Loucy (cell line): ENCODE measurements around the gene SPEG.

Source experiments
- H2AFZ ChIP-seq: fragments of 200-600 bp; sonication (generic); 2 replicates; pipeline ENCODE4 v1.6.0; 2016; ENCODE audit warnings: antibody characterized with exemption, mild to moderate bottlenecking, low read length, moderate library complexity
- H3F3A ChIP-seq: fragments of 200-600 bp; 2 replicates; pipeline ENCODE4 v1.6.0; 2016; ENCODE audit warnings: antibody characterized with exemption, low read depth, mild to moderate bottlenecking
- H3K27me3 ChIP-seq: fragments of 200-600 bp; sonication (generic); 2 replicates; pipeline ENCODE4 v1.6.1; 2014; ENCODE audit warnings: low read length, mild to moderate bottlenecking; ENCODE audit not compliant: insufficient read depth, poor library complexity, severe bottlenecking
- H3K36me3 ChIP-seq: fragments of 200-600 bp; sonication (generic); 2 replicates; pipeline ENCODE4 v1.6.1; 2016; ENCODE audit warnings: low read length; ENCODE audit not compliant: insufficient read depth
- H3K4me1 ChIP-seq: fragments of 200-600 bp; sonication (generic); 2 replicates; pipeline ENCODE4 v1.5.1; 2014; ENCODE audit warnings: low read length, mild to moderate bottlenecking; ENCODE audit not compliant: insufficient read depth, poor library complexity, severe bottlenecking
- H3K4me2 ChIP-seq: fragments of 200-600 bp; sonication (generic); 2 replicates; pipeline ENCODE4 v1.6.0; 2014; ENCODE audit warnings: antibody characterized with exemption, low read length, low read depth, mild to moderate bottlenecking; ENCODE audit not compliant: poor library complexity, severe bottlenecking
- H3K4me3 ChIP-seq: fragments of 200-600 bp; sonication (generic); 2 replicates; pipeline ENCODE4 v1.5.1; 2014; ENCODE audit warnings: low read length, mild to moderate bottlenecking, mixed read lengths; ENCODE audit not compliant: poor library complexity, severe bottlenecking
- H3K79me2 ChIP-seq: fragments of 200-600 bp; sonication (generic); 2 replicates; pipeline ENCODE4 v1.6.1; 2014; ENCODE audit warnings: low read length; ENCODE audit not compliant: insufficient read depth
- H3K9ac ChIP-seq: fragments of 200-600 bp; sonication (generic); 2 replicates; pipeline ENCODE4 v1.6.0; 2014; ENCODE audit warnings: mild to moderate bottlenecking, low read depth, low read length, moderate library complexity; ENCODE audit not compliant: poor library complexity, severe bottlenecking
- H3K9me2 ChIP-seq: fragments of 200-600 bp; sonication (generic); replicated peaks from 2 replicates; pipeline ENCODE4 v1.6.1; 2016; ENCODE audit warnings: low read depth, low read length, mixed read lengths
- H3K9me3 ChIP-seq: fragments of 200-600 bp; sonication (generic); 2 replicates; pipeline ENCODE4 v1.6.1; 2014; ENCODE audit warnings: mild to moderate bottlenecking, antibody characterized with exemption, low read length, low read depth; ENCODE audit not compliant: insufficient read depth
- H4K20me1 ChIP-seq: fragments of 200-600 bp; sonication (generic); 2 replicates; pipeline ENCODE4 v1.6.0; 2014; ENCODE audit warnings: antibody characterized with exemption, low read length, mild to moderate bottlenecking; ENCODE audit not compliant: insufficient read depth, poor library complexity, severe bottlenecking
- CTCF ChIP-seq: fragments of 200-600 bp; sonication (generic); conservative IDR thresholded peaks from 2 replicates; pipeline ENCODE4 v1.5.1; 2014; ENCODE audit warnings: mild to moderate bottlenecking, antibody characterized with exemption, low read length
- EZH2phosphoT487 ChIP-seq: fragments of 200-600 bp; IDR thresholded peaks from 2 replicates; pipeline ENCODE4 v1.6.1; 2018; ENCODE audit warnings: antibody characterized with exemption, mild to moderate bottlenecking, moderate library complexity, borderline replicate concordance

Gene SPEG

DNA sequence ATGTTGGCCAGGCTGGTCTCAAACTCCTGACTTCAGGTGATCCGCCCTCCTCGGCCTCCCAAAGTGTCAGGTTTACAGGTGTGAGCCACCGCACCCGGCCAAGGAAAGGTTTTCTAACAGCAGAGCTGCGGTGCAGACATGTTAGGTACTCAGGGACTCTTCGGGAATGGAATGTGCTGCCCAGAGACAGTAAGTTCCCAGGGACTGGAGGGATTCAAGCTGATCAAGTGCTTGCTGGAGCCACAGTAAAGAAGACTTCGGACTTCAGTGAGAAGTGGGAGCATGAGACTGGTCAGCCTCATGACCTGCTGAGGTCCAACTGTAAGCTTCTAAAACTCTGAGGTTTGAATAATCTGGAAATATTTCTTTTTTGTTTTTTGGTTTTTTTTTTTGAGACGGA lies 24.3 kb upstream of the SPEG start:
- TF ChIP-seq EZH2phosphoT487 (no peak), CTCF (no peak)
- Histone ChIP-seq H3K9me3 (no peaks in the 10 kb centered on the region), H2AFZ (no peak overlapping the region), H3K79me2 (no peaks in the 10 kb centered on the region), H3K9ac (no peak overlapping the region), H3K36me3 (no peaks in the 10 kb centered on the region), H4K20me1 (no peaks in the 10 kb centered on the region), H3K4me2 (no peak overlapping the region), H3K27me3 (no peaks in the 10 kb centered on the region), H3K9me2 (no peaks in the 10 kb centered on the region), H3K4me1 (no peaks in the 10 kb centered on the region), H3K4me3 (no peak overlapping the region), H3F3A (no peaks in the 10 kb centered on the region)

- TF ChIP-seq CTCF (no peak), EZH2phosphoT487 (no peak)
- no peaks in the 10 kb centered on the region for H3K4me1 ChIP-seq
- no peak overlapping the region for H3K4me2 ChIP-seq
- no peaks in the 10 kb centered on the region for H3K79me2 ChIP-seq
- H3K4me3 ChIP-seq: no peak overlapping the region
- H3K9me3 ChIP-seq: no peaks in the 10 kb centered on the region
- H3K9me2 ChIP-seq: no peaks in the 10 kb centered on the region
- H4K20me1 ChIP-seq: no peaks in the 10 kb centered on the region
- H3F3A ChIP-seq: no peaks in the 10 kb centered on the region
- no peaks in the 10 kb centered on the region for H3K36me3 ChIP-seq
- no peak overlapping the region for H2AFZ ChIP-seq
- H3K27me3 ChIP-seq: no peaks in the 10 kb centered on the region
- no peak overlapping the region for H3K9ac ChIP-seq
These were observed 19.8 kb upstream of the SPEG start for GRCh38 chr2:219414857-219415256.

DNA sequence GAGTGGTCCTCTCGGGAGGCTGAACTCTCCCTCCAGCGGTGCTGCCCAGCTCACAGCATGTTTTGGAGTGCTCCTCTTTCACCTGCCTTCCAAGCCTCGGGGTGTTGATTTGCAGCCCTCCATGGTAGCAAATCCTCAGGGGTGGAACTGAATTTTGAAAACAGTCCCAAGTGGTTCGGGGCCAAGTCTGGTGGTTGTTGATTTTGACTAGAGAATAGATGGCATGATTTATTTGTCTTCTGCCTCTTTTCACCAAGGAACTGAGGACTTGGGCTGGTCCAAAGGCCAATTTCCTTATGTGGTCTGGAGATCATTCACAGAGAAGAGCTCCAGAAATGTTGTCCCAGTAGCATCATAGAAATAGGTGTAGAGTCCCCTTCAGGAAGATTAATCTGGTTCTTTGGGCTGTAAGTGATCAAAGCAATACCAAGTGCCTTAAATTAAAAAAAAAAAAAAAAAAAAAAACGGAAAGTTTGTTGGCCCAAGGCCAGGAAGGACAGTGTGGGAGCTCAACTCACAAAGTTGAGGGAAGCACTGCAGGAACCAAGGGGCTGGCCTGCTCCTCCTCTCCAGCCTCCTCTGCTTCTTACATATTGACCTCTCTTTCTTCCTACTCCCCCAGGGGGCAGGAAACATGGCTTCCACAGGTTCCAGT lies 18.9 kb upstream of the SPEG start:
- Histone ChIP-seq H3K4me1 (no peaks in the 10 kb centered on the region), H3K36me3 (no peaks in the 10 kb centered on the region), H3K4me3 (no peak overlapping the region), H3K9ac (no peak overlapping the region), H4K20me1 (no peaks in the 10 kb centered on the region), H3K27me3 (no peaks in the 10 kb centered on the region), H2AFZ (no peak overlapping the region), H3K79me2 (no peaks in the 10 kb centered on the region), H3K9me2 (no peaks in the 10 kb centered on the region), H3K9me3 (no peaks in the 10 kb centered on the region), H3K4me2 (no peak overlapping the region), H3F3A (no peaks in the 10 kb centered on the region)
- TF ChIP-seq EZH2phosphoT487: no peak

DNA sequence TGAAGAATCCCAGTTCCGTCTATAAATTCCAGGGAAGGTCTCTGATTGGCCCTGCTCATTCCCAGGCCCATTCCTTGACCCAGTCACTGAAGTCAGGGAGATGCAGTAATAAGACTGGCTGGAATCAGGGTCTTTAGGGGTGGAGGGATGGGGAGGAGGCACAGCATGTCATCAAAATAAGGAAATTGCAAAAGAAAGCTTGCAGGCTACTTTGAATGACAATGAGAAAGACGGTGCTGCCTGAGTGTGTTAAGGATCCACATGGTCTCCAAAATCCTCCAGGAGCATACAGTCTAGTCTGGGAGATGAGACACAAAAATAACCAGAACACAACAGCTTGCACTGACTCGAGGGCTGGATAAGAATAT lies 18.4 kb upstream of the SPEG start:
- Histone ChIP-seq H3K9me3 (no peaks in the 10 kb centered on the region), H3K36me3 (no peaks in the 10 kb centered on the region), H3K4me2 (no peak overlapping the region), H3K9me2 (no peaks in the 10 kb centered on the region), H3K4me3 (no peak overlapping the region), H3K9ac (no peak overlapping the region), H2AFZ (no peak overlapping the region), H4K20me1 (no peaks in the 10 kb centered on the region), H3K4me1 (no peaks in the 10 kb centered on the region), H3F3A (no peaks in the 10 kb centered on the region), H3K27me3 (no peaks in the 10 kb centered on the region), H3K79me2 (no peaks in the 10 kb centered on the region)
- no peak for TF ChIP-seq EZH2phosphoT487
- TF ChIP-seq CTCF: no peak
